ENCODE measurements around the gene ARHGEF3.

Gene ARHGEF3
- total RNA-seq, result 186 reads per million, percentile 91 among the genes with 10 or more reads in this experiment

DNA sequence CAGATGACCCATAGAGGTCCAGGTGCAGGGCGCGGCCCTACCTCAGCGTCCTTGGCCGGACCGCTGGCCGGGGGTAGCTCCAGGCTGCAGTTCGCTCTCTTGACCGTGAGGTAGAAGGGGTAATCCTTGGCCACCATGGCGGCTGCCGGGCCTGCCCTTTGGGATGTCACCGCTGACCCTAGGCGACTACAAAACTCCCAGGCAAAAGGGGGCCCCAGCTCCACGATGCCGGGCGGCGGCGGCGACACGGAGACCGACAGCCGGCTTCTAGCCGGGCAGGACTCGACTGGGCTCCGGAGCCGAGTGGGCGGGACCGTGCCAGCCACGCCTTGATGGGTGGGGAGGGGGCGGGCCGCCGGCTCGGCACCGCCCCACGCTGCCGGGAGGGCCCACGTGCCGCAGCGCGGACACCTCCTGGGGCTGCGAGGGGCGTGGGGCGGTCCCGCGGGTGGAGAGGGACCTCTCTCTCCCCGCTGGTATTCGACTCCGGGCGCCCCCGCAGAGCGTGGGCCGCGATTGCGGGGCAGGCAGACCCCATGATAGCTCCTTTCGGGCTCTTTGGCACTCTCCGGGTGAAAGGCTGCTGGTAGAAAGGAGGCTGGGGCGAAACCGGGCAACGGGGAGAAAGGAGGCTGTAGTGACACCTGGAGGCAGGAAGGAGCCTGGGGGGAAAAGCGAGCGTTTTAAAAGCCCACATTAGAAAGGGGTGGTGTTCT, at the start of gene ARHGEF3:
TSS of gene ARHGEF3 (minus strand) at position 288 of the 716 bp plus-strand sequence. CDS start at position 137, 151 bp downstream.
- DNase-seq, result peak; percentile 82

- no peak for DNase-seq
Observed at GRCh38 chr3:56849698-56850097, 47.9 kb upstream of the ARHGEF3 start.

DNA sequence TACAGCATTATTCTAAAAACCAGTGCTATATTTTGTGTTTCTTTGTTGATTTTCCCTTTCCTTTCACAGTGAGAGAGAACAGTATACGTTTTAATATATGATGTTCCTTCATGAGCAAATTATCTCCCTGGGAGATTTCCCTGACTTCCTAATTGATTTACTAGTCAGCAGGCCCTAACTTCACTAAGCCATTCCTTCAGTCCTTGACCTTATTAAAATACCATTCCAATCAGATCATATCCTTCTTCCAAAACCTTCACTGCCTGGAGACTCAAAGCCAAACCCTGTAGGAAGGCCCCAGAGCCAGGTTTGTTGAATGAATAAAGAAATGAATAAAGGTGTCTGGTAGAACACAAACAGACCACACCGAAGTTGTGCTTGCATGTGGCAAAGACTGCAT, 43.8 kb upstream of the ARHGEF3 start:
- no peak for DNase-seq

- no peak for DNase-seq
Observed at GRCh38 chr3:56844536-56844935, 42.8 kb upstream of the ARHGEF3 start.

- DNase-seq, result no peak
Observed at GRCh38 chr3:56839784-56840715, 38.3 kb upstream of the ARHGEF3 start.

- DNase-seq, result no peak
Observed at GRCh38 chr3:56838448-56838847, 36.7 kb upstream of the ARHGEF3 start.

GRCh38 chr3:56837196-56837955, 35.6 kb upstream of the ARHGEF3 start:
- DNase-seq, result no peak

DNA sequence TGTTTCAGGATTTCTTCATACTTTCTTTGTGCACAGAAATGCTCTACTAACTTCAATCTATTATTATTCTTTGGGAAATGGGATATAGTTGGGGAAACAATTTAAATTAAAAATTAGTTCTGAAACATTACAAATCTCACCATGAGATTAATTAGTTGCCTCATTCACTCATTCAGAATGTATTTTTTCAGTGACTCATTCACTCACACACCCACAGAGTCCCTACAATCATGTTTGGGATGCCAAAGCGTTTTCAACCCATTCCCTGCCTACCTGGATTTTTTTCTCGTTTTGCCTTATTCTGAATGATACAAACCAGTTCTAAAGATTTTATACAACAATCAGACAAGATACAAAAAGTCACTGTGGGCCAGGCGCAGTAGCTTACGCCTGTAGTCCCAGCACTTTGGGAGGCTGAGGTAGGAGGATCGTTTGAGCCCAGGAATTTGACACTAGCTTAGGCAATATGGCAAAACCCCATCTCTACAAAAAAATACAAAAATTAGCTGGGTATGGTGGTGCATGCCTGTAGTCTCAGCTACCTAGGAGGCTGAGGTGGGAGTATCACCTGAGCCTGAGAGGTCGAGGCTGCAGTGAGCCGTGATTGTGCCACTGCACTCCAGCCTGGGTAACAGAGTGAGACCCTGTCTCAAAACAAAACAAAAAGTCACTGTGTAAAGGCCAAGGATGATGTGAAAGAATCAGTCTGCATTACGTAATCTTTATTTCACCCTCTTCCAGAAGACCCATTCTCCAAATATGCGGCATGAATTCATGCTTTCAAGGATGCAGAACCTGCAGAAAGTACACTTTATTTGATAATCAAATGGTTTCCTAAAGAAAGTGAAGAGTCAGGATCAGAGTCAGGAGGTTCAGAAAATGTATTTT, 34.8 kb upstream of the ARHGEF3 start:
- DNase-seq, result no peak

DNA sequence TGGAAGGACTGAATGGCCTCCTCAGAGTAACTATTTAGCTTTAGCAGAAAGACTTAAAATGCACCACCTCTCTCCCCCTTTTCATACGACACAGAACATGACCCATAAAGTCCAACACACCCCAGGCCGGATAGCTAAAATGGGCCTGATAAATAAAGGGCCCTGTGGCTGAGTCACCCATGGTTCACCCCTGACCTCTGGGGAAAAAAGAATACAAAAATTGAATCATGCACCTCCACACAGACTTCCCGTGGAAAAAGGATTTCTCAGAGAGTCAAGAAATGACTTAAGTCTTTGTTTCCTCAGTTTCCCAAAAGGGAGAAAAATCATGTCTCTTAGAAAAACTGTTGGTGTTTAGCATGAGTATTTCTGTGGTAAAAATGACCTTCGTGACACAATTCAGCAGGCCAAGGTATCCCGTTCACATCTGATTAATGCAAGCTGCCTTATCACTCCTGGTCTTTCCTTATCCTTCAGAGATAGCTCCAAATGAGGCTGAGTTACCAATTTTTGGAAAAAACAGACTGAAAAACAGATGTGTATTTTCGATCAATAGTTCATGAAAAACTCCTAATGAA, 34.0 kb upstream of the ARHGEF3 start:
- DNase-seq, result no peak

DNA sequence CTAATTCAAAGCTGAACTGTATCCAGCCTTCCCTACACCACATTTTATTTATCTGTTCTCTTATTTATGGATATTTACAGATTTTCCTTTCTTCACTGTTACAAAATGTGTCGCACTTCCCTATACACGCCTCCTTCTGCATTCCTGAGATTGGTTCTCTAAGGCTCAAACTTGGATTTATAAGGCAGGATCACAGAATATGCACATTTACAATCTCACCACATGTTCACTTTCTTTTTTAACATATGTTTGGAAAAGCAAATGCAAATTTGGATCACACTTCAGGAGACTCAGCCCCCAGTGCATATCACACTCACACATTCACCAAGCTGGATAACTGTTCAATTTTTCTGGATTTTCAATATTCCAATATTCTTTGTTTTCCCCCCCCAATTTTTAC, 31.8 kb upstream of the ARHGEF3 start:
- no peak for DNase-seq

GRCh38 chr3:56833022-56833421, 31.3 kb upstream of the ARHGEF3 start:
- DNase-seq, result no peak

DNA sequence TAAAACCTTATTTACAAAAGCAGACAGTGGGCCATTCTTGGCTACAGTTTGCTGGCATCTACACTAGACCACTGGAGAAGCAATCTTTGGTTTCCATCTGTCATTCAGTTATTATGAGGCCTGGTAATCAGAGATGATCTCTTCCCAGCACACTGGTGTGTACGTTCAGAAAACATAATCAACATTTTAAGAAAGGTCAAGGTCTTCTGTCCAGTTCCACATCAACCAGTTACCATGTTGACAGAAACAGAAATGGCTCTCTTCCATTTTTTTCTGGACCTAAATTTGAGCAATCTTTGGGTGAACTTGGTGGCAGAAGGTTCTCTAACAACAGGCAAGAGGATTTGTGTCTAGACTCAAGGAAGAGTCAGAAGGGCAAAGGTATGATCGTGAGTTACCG, 29.8 kb upstream of the ARHGEF3 start:
- DNase-seq, result no peak

- no peak for DNase-seq
Observed at GRCh38 chr3:56830884-56831283, 29.1 kb upstream of the ARHGEF3 start.

DNA sequence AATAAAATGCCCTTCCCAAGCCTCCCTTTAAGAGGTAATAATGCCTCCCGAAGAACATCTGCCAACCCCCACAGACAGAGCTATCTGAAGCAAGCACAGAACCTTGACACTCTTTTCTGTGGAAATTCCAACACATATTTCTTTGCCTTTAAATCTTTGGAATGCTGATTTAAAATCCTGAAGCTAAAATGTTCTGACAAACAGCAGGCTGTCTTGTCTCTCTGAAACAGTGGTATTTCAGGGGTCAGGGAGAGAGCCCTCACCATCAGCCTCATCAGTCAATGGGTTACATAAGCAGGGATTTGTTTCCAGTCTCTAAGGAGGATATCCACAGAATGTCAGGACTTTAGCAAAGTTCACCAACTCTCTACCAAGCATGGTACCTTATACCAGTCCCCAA, 27.8 kb upstream of the ARHGEF3 start:
- no peak for DNase-seq

DNA sequence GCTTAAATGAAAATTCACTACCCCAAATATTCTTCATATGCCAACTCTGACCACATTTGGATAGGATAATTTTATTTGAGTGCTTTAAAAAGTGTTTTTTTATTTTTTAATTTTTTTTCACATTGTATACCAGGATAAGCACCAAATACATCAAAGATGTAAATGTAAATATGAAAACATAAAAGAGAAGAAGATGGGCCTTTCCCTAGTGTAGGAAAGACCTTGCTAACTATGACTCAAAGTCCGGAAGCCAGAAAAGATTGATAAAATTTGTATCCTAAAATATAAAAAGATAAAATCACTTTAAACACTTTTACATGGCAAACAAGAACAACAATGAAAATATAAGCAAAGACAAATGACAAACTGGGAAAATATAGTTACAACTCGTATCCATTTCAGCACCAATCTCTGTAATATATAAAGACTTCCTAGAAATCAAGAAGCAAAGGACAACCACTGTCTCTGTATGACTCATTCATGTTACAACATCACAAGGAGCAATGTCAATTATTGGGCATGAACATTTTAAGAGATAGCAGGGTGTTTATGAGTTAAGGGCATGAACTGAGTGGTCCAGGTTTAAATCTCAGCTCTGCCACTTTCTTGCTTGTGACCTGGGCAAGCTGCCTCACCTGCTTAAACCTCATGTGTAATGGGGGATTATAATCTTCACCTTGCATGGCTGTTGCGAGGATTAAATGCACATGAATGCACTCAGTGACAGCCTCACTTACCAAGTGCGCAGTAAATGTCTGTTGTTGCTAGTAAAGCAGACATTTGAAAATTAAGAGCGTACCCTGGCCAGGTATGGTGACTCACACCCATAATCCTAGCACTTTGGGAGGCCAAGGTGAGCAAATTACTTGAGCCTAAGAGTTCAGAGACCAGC, 25.3 kb upstream of the ARHGEF3 start:
- no peak for DNase-seq

DNA sequence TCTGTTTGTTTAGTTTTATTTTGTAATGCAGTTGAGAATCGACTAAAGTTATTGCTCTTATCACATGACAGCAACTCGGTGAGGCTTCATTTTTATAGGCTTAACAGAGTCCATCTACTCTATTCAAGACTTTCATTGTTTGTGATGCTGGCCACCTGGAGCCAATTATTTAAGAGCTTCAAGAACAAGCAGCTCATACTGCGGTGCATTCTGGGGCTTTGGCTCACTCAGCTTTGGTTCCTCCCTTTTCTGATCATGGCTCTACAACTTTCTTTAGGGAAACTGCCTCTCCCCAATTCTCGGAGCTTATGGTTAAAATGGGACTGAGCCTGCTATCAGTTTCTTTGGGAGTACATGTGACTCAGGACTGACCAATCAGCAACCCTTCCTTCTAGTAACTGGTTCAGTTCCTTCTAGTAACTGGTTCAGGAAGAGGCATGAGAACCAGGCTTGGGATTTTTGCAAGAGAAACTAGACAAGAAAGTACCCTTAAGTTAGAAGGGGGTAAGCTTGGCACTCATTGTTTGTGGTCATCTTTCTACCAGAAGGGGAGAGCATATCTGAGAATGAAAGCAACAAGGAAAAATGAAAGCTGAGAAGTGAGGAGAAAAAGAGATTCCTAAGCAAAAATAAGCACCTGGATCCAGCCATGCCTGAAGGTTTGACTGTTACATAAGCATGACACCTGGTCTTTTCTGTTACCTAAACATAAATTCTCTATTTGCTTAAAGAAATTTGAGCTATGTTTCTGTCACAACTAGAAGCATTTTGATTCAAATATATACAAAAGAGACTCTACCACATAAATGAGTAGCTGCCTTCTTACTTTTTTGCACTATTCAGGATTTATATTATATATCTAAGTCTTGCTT, 24.1 kb upstream of the ARHGEF3 start:
- no peak for DNase-seq

- DNase-seq, result no peak
Observed at GRCh38 chr3:56823984-56824703, 22.4 kb upstream of the ARHGEF3 start.

GRCh38 chr3:56823421-56823926, 21.7 kb upstream of the ARHGEF3 start:
- DNase-seq, result no peak

DNA sequence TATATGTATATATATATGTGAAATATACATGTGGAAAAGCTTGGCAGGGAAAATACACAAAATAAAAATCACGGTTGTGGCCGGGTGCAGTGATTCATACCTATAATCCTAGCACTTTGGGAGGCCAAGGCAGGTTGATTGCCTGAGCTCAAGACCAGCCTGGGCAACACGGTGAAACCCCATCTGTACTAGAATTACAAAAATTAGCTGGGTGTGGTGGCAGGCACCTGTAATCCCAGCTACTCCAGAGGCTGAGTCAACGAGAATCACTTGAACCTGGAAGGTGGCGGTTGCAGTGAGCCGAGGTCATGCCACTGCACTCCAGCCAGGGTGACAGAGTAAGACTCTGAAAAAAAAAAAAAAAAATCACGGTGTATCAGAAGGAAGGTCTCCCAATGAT, 20.8 kb upstream of the ARHGEF3 start:
- DNase-seq, result no peak

Data from effector CD4-positive, alpha-beta T cell (primary cell).